ENCODE results near the gene GPR176.

GPR176 gene

DNA sequence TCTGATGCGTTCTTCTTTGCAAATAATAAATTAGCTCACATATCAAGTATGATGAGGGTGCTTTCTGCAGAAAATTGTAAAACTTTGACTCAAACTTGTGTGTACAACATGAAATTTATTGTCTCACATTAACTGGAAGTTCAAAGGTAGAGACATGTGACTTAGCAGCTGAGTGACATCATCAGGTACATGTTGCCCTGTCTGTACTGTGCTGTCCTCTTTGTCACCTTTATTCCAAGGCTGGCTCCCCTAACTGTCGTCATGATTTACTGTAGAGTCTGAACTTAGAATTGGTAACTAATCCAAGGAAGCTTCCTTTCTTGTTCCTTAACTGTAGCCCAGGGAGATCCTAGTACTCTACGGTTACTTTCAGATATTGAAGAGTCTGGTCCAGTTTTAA is 125.1 kb downstream of the GPR176 start:
- no peak overlapping the region for H3K27ac ChIP-seq
- TF ChIP-seq, protein P1, sequence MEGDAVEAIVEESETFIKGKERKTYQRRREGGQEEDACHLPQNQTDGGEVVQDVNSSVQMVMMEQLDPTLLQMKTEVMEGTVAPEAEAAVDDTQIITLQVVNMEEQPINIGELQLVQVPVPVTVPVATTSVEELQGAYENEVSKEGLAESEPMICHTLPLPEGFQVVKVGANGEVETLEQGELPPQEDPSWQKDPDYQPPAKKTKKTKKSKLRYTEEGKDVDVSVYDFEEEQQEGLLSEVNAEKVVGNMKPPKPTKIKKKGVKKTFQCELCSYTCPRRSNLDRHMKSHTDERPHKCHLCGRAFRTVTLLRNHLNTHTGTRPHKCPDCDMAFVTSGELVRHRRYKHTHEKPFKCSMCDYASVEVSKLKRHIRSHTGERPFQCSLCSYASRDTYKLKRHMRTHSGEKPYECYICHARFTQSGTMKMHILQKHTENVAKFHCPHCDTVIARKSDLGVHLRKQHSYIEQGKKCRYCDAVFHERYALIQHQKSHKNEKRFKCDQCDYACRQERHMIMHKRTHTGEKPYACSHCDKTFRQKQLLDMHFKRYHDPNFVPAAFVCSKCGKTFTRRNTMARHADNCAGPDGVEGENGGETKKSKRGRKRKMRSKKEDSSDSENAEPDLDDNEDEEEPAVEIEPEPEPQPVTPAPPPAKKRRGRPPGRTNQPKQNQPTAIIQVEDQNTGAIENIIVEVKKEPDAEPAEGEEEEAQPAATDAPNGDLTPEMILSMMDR (conservative IDR thresholded peaks at IDR 0.05) = no peak
- TF ChIP-seq ZFX (IDR thresholded peaks at IDR 0.05) = no peak

DNA sequence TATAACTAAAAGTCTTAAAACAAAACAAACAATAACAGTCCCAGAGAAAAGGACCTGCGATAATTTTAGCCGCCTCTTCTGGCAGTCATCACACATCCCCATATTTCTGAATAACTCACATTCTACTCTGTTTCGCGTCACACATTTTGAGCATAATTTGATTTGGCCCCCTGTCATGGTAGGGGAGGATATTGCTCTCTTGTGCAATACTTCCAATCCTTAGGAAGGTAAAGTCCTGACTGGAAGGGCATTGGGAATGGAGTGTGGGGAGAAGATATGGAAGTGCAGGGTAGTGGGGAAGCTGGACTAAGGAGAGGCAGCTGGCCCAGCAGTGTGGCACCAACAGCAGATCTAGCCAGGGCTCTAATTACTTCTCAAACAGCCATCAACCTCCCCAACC is 126.1 kb downstream of the GPR176 start:
- no peak overlapping the region for H3K27ac ChIP-seq
- TF ChIP-seq ZFX (IDR thresholded peaks at IDR 0.05) = no peak
- TF ChIP-seq, protein P1 (conservative IDR thresholded peaks at IDR 0.05) = no peak

DNA sequence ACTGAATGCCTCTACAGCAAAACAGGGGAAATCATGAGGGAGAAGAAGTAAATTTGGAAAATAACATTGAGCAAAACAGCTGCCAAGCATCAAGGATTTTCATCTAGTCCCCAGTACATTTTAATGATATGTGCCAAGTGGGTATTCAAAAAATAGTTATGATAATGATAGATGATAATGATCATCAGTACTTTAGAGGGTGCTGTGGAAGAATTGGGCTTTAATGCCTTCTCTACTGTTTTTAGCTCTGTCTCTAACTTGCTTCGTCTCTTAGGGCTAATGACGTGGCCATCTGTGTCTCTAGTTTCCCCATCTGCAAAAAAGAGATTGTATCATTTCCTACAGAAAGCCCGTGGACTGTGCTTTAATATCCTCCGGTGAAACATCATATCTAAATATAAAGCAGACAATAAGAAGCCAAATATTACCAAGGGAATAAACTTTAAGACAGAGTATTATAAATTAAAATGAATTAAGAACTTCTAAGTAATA is 127.2 kb downstream of the GPR176 start:
- no peak overlapping the region for H3K27ac ChIP-seq
- TF ChIP-seq, protein P1 (conservative IDR thresholded peaks at IDR 0.05) = no peak
- no peak for TF ChIP-seq ZFX (IDR thresholded peaks at IDR 0.05)

DNA sequence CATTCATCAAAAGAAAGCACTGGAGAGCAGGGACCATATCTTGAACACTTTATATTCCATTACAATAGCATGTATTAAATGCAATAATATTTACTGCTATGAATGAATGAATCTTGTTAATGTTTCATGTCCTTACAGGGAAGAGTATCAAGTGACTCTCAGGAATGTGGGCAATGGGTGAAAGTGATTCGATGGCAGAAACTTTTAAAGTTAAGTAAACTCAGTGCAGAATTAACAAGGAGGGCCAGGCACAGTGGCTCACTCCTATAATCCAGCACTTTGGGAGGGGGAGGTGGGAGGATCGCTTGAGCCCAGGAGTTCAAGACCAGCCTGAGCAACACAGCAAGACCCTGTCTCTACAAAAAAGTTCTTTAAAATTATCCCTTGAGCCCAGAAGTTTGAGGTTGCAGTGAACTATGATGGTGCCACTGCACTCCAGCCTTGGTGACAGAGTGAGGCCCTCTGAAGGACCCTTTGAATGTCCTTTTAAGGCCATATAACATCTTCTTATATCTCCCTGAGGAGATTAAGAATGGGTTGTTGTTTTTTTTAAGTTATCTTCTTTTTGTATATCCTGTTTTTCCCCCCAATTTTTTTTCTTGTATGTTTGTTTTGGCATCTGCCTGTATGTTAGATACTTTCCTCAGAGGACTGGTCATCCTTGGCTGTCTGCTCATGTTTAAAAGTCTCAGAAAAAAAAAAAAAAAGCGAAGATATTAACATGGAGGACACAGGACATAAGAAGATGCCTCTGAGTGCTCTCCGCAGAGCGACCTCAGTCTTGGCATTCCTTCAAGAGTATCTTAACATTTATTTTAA is 127.8 kb downstream of the GPR176 start:
- TF ChIP-seq ZFX (IDR thresholded peaks at IDR 0.05) = no peak
- TF ChIP-seq, protein P1 (conservative IDR thresholded peaks at IDR 0.05) = no peak
- H3K27ac ChIP-seq = no peak overlapping the region

DNA sequence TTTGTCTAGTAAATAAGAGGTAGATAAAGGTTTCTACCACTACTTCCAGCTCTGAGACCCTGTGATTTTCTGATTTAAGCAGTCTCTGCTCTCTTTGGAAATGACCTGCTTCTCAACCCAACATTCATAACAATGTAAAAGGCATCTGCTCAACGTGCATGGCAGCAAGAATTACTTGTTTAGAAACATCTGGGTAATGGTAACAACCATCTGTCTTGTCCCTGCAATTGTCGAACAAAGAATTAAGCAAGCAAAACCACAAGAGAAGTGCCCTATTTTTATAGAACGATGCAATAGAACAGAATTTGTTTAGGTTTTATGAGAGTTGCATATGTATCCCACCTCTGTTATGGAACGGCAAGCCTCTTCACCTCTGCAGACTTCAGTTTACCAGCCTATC is 130.3 kb downstream of the GPR176 start:
- H3K27ac ChIP-seq = no peak overlapping the region
- TF ChIP-seq ZFX (IDR thresholded peaks at IDR 0.05) = no peak
- TF ChIP-seq, protein P1 (conservative IDR thresholded peaks at IDR 0.05) = no peak

DNA sequence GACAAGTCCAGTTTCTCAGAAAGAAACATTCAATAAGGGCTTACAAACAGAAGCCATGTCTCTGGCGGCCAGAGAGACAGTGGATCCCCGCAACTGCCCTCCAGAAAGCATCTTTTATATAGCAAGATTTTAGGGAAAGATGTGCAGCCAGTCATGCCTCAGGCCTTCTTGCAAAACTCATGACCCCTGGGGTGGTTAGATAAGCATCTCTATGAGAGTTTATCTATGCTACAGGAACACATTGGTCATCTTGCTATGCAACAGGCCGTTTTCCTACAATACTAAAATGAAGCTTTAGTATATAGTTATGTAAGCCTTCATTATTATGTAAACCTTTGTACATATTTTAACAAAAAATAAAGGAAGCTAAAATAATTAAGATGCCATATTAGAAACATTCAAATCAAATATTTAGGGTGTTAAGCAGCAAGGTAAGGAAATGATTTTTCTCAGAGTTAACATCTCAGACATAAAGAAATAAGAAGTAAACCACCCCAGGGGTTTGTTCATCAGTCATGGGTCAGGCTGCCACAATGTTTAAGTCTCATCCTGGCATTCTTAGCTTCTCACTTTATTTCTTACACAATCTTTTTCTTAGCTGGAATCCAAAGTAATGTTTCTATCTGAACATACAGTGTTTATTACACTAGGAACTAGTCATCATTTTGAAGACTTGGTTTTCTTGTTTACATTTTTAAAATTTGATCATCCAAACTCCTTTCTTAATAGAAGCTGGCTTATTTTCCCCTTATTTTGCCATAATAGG is 131.1 kb downstream of the GPR176 start:
- H3K27ac ChIP-seq = no peak overlapping the region
- TF ChIP-seq ZFX (IDR thresholded peaks at IDR 0.05) = no peak
- TF ChIP-seq, protein P1 (conservative IDR thresholded peaks at IDR 0.05) = no peak

DNA sequence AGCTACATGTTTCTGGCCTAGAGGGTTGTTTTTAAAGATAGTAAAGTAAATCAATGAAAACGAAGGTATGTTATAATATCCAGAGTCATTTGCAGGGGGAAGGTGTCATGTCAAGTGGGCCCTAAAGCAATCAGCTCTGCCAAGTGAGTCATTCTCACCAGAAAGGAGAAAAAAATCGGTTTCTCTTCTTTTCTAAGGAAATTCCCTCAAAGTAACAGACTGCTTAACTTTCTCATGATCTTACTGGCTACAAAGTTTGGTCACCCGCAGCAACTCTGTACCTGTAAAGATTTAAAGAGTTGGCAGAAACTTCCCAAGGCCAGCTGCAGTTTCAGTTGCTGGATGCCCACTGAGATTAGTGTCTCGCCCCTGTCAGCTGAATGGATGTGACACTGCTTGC is 132.0 kb downstream of the GPR176 start:
- no peak for TF ChIP-seq ZFX (IDR thresholded peaks at IDR 0.05)
- TF ChIP-seq, protein P1 (conservative IDR thresholded peaks at IDR 0.05) = no peak
- H3K27ac ChIP-seq = no peak overlapping the region
